Activated T-helper 9 cell treated with anti-CD3 and anti-CD28 coated beads, Interleukin-2, amount 50 U/mL, for 16 hours (primary cell): Measurements from ENCODE around the gene DDRGK1.
A peak's percentile ranks its signal among the peaks of the same experiment; 100 is the strongest.
"Not testable (repeated sequence)": the region's sequence is repeated elsewhere in the genome, so short reads cannot be mapped to it uniquely, and the experiment has no call there.

Experiments used
- DNase-seq: peaks from one replicate; pipeline ENCODE4 v3.0.0-alpha.2; 2020; ENCODE audit warnings: low read depth

DDRGK1 gene

DNA sequence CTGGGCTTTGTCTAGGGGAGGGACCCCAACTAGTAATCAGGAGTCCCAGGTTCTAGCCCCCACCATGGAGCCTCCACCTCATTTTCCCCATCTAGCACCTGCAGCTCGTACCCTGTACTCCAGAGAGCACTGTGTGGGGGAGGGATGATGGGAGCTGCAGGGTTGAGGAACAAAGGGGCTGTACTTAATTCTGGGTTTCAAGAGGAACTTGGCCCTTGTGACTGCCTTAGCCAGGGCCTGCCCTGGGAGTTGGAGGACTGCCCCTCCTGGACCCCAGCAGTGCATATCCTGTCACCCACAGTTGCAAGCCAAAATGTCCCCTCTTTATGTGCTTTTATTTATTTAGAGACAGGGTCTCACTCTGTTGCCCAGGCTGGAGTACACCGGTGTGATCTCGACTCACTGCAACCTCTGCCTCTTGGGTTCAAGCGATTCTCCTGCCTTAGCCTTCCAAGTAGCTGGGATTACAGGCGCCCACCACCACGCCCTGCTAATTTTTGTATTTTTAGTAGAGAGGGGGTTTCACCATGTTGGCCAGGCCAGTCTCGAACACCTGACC lies 11.0 kb upstream of the DDRGK1 start:
- DNase-seq, result not testable (repeated sequence)

DNA sequence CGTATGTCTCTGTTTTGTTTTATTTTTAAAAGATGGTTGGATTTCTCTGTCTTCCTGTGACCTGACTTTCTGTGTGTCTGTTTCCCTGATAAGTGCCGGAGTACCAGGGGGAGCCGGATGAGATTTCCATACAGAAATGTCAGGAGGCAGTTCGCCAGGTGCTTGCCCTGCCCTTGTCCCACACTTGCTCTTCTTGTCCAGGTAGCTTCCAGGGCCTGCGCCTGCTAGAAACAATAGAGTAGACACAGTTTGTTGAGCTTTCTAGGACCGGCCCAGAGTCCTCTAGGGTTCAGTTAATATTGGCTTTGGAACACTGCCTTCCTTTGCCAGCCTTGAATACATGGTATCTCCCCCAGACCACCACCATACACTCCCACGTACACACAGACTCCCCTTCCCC lies 8.7 kb upstream of the DDRGK1 start:
- DNase-seq, result no peak

GRCh38 chr20:3210346-3210745 lies 5.9 kb upstream of the DDRGK1 start:
- DNase-seq, result no peak

- DNase-seq, result no peak
Observed at GRCh38 chr20:3209946-3210317, 5.5 kb upstream of the DDRGK1 start.

- peak; percentile 33 for DNase-seq
Observed at GRCh38 chr20:3209257-3209945, 4.9 kb upstream of the DDRGK1 start, which contains the start of gene ITPA. TSS of gene ITPA (plus strand) at chr20:3209498. CDS start at chr20:3209552, 54 bp downstream.

DNA sequence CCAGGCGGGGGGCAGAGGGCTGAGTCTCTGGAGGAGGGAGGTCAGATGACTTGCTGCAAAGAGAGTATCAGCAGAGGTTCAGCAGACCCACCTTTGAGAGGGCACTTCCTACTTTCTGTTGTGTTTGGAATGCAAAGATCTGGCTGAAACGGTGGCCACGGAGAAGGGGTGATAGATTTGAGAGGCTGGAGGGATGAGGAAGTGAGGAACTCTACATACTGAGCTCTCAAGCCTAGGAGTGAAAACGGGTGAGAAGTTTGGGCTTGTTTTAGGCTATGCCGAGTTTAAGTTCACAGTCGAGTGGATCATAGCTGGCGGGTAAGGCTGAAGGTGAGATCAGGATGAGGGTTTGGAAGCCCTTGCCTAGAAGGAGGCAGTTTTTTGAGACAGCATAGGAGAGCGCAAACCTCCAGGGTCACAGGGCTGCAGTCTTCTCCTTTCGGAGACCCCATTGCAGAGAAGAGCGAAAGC lies 4.3 kb upstream of the DDRGK1 start:
- DNase-seq, result no peak

DNA sequence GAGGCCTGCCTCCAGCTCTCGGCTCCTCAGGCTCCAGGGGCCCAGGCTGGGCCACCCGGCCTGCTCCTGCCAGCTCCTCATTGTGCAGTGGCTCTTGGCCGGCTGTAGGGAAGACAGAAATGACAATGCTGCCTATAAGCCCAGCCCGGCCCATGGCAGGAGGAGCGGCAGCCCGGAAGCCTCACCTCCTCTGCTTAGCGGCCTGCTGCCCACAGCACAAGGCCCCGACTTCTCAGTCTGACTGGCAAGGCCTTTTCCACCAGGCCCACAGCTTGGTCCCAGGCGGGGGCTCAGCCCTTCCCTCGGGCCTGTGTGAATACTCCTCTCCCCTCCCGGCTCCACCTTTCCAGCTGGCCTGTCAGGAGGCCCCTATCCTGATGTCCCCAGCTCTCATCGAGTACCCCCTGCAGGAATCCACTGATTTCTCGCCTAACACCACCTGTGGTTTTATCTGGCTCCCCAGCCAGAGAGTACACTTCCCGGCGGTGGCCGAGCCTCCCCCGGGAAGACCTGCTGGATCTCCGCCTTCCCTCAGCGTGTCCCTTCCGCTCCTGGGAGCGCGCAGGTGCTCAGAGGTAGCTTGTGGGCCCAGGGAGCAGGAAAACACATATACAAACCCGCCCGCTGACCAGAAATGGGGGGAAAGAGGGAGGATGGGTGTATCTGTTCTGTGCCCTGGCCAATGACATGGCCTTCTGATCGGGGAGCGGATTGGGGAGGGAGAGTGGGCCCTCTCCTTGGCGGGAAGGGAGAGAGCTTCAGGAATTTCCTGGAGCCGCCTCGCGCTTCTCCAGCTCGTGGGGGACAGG lies 963 bp downstream of the DDRGK1 start:
- no peak for DNase-seq

GRCh38 chr20:3202965-3203314 lies 1.5 kb downstream of the DDRGK1 start:
- DNase-seq, result no peak

DNA sequence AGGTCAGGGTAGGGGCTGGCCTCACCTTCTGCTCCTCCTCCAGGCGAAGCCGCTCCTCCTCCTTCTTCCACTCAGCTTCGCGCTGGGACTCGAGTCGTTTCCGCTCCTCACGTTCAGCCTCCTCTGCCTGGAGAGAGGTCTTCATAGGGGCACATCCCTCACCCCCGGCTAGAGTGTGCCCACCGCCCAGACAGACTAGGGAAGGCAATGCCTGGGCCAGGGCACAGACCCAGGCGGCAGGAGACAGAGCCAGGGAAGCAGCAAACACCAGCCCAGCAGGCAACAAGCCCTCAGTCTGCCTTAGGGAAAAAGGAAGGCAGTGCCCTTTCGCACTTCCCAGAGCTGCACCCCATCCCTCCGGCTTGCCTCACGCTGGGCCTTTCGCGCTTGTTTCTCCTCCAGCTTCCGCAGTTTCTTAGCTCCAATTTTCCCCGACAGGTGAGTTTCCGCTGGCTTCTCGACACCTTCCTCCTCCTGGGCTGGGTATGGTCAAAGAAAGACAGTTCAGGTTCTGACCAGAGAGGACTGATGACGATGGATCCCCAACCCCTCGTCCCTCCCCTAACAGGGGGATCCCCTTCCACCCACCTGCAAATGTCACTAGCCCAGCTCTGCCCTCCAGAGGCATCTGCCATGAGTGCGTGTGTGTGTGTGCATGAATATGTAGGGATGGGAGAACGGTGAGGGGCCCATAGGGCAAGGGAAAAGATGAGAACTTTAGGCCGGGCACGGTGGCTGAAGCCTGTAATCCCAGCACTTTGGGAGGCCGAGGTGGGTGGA lies 4.3 kb downstream of the DDRGK1 start:
- DNase-seq, result no peak

DNA sequence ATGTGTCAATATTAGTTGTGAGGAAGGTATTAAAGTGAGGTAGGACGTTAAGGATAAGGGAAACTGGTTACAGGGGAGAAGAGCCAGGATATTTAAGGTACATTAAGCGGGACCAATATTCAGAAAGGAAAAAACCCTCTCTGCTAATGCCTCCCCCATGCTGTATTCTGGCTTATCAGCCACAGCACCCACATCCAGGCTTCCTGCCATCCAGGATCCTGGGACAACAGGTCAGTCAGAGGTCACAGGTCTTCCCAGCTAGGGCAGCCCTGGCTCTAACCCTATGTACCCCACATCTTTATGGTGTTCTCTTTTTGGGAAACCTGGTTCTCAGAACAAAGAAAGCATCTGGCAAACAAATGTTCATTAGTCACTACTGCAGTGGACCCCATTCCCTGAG lies 5.3 kb downstream of the DDRGK1 start:
- no peak for DNase-seq

GRCh38 chr20:3195590-3196237 lies 8.8 kb downstream of the DDRGK1 start:
- no peak for DNase-seq

DNA sequence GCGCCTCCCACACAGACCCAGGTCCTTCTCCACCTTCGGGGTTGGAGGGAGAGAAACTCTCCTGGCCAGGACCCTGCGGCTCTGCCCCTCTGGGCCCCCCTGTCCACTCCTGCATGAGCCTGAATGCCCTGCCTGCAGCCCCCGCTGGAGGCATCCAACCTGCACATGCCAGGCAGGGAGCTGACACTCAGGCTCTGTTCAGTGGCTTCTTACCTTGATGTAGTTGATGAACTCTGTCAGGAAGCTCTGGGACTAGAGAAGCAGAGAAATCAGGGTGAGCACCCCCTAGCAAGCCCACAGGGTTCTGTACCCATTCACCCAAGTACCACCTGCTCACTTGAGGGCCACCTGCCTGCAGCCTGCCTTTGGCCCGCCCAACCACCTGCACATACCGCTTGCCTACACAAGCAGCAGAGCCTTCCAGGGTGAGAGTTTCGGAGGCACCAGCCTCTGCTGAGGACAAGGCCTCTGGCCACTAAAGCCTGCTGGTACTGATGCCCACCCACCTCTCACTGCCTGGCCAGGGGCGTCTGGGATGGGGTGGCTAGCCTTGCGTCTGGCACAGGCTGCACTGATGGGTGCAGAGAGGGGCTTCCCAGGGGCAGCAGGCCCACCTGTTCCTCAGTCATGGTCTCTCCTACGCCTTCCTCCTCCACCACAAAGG lies 9.7 kb downstream of the DDRGK1 start:
- DNase-seq, result no peak

DNA sequence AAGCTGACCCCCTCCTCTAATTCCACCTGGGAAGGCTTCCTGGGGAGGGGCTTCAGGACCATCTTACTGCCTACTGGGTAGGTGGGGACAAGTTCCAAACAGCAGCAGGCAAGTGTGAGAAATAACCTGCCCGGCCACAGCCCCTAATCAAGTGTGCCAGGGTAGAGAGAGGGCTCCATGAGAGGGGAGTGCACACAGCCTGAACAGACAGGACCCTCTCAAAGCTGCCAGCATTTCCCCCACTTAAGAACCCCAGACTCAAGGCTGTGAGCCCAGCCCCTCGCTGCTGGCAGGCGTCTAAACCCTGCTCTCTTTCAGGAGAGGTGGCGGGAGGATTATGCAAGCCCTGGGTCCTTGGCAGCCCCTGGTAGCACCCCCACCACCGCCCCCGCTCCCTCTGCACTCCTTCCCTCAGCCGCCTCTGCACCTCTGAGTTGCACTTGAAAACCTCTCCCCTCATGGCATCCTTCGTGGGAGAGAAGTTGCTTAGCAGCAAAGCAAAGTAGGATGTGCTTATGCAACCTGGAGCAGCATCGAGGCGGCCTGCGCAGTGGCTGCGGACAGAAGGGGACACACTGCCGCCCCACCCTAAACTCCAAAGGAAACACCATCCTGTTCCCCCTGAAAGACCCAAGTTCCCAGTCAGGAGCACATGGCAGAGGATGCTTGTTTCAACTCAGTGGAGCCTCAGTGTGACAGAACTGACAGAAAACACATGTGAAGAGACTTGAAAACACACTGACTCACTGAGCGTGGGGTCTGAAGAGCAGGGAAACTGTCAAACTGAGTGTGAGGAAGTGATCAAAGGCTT lies 10.5 kb downstream of the DDRGK1 start:
- no peak for DNase-seq

GRCh38 chr20:3192226-3193015 lies 12.1 kb downstream of the DDRGK1 start:
- no peak for DNase-seq

- no peak for DNase-seq
Observed at GRCh38 chr20:3190681-3191111, 13.8 kb downstream of the DDRGK1 start.

DNA sequence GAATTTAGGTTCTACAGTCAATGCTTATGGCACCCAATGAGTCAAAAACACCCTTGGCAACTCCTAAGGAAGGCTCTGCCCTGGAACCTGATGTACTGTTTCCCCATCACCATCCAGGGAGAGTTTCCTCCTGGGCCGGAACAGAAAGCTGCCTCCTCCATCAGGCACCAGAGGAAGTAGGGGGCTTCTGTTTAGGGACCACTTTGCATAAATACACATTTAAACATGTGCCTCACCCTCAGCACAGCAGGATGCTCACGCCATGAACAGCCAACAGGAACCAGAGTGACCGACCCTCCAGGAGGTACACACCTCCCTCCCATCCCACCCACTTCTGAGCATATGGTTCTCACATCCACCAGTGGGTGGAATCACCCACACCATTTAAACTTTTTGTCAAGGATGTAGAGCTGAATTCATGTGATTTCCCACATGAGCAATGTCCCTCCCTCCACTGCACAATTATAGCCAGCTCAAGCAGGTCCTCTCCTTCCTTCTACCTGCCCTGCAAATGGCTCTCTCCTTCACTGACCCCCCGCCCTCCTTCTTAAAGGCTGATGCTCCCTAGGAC lies 14.8 kb downstream of the DDRGK1 start:
- no peak for DNase-seq

DNA sequence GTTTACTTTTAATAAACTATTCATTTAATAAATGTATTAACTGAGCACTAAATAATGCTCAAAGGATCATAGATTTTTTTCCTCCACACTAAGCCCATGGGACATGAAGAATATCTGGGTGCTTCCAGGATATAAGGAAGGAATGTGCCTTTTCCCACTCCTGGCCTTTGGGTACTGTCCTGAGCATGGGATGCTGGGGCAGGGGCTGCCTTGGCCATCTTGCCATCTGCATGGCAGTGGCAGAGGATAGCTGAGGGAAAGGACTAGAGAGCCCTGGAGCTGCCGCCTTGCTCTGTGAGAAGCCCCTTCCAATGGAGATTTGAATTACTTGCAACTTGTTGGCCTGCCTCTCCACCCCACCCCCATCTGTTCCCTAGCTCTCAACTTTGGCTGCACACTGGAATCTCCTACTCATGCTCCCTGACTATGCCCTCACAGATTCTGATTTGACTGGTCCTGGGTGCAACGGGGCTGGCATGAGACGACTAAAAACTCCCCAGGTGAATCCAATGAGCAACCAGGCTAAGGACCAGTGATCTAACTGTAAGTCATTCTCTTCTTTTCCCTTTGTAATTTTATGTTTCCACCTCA lies 15.6 kb downstream of the DDRGK1 start:
- no peak for DNase-seq

- DNase-seq, result not testable (repeated sequence)
Observed at GRCh38 chr20:3187861-3188260, 16.6 kb downstream of the DDRGK1 start.
